Osteocyte (in vitro differentiated cells): ENCODE data around the gene ZNF496. TPM values are rescaled to one million over a fixed set of nuclear protein-coding genes. Genes with fewer than 3 reads are reported as not detected.
"Not testable (repeated sequence)": the region's sequence is repeated elsewhere in the genome, so short reads cannot be mapped to it uniquely, and the experiment has no call there.

ENCODE experiments used
- DNase-seq: peaks from one replicate; pipeline ENCODE4 v3.0.0; 2021; ENCODE audit warnings: mixed read lengths; ENCODE audit not compliant: unreplicated experiment; ENCODE audit errors: extremely low spot score
- H3K27ac Mint-ChIP-seq: one replicate; pipeline ENCODE4 v1.8.0; 2021; ENCODE audit warnings: mild to moderate bottlenecking, mixed read lengths; ENCODE audit not compliant: unreplicated experiment
- H3K27me3 Mint-ChIP-seq: one replicate; pipeline ENCODE4 v1.8.0; 2021; ENCODE audit warnings: mixed read lengths; ENCODE audit not compliant: unreplicated experiment
- H3K36me3 Mint-ChIP-seq: one replicate; pipeline ENCODE4 v1.8.0; 2021; ENCODE audit warnings: mixed read lengths; ENCODE audit not compliant: unreplicated experiment
- H3K4me1 Mint-ChIP-seq: one replicate; pipeline ENCODE4 v1.8.0; 2021; ENCODE audit warnings: mixed read lengths; ENCODE audit not compliant: unreplicated experiment
- H3K4me3 Mint-ChIP-seq: one replicate; pipeline ENCODE4 v1.8.0; 2021; ENCODE audit warnings: mild to moderate bottlenecking, moderate library complexity, mixed read lengths; ENCODE audit not compliant: unreplicated experiment
- H3K9me3 Mint-ChIP-seq: one replicate; pipeline ENCODE4 v1.8.0; 2021; ENCODE audit warnings: mixed read lengths; ENCODE audit not compliant: unreplicated experiment
- CTCF ChIP-seq: fragments of 200-600 bp; sonication (generic); IDR thresholded peaks from 2 replicates; pipeline ENCODE4 v1.5.0; 2021; ENCODE audit warnings: antibody characterized with exemption, mild to moderate bottlenecking, moderate library complexity
- total RNA-seq: library from RNA; stranded (reverse); gene quantifications from 2 replicates; pipeline ENCODE4 v1.2.1, GENCODE V29; 2021

ZNF496 gene
- total RNA-seq, 1 donor from 2014 or later: 39.8 TPM

- no peak for DNase-seq
- Mint-ChIP-seq H3K27ac (no peak overlapping the region), H3K27me3 (no peaks in the 10 kb centered on the region), H3K4me3 (no peak overlapping the region), H3K9me3 (no peaks in the 10 kb centered on the region), H3K4me1 (peaks cover 38% of the 10 kb centered on the region), H3K36me3 (peaks cover 2% of the 10 kb centered on the region)
- TF ChIP-seq CTCF: no peak
These were observed 25.5 kb upstream of the ZNF496 start for GRCh38 chr1:247357052-247357780.

GRCh38 chr1:247355160-247355559 lies 23.5 kb upstream of the ZNF496 start:
- H3K4me3 Mint-ChIP-seq, H3K27ac Mint-ChIP-seq: not testable (repeated sequence)
- H3K4me1 Mint-ChIP-seq: peaks cover 26% of the 10 kb centered on the region

GRCh38 chr1:247352175-247352574 lies 20.5 kb upstream of the ZNF496 start:
- Mint-ChIP-seq H3K27ac (no peak overlapping the region), H3K4me1 (peaks cover 19% of the 10 kb centered on the region), H3K36me3 (peaks cover 4% of the 10 kb centered on the region), H3K4me3 (no peak overlapping the region), H3K9me3 (no peaks in the 10 kb centered on the region), H3K27me3 (no peaks in the 10 kb centered on the region)
- no peak for DNase-seq
- TF ChIP-seq CTCF: no peak

More at GRCh38 chr1:247355160-247355559, 23.5 kb upstream of the ZNF496 start:
- H3K9me3 Mint-ChIP-seq, H3K27me3 Mint-ChIP-seq, H3K36me3 Mint-ChIP-seq, DNase-seq: not testable (repeated sequence)

GRCh38 chr1:247350587-247350986 lies 18.9 kb upstream of the ZNF496 start:
- no peaks in the 10 kb centered on the region for H3K27me3 Mint-ChIP-seq
- no peak overlapping the region for H3K27ac Mint-ChIP-seq
- peaks cover 6% of the 10 kb centered on the region for H3K4me1 Mint-ChIP-seq
- no peak for TF ChIP-seq CTCF
- H3K9me3 Mint-ChIP-seq: no peaks in the 10 kb centered on the region
- no peak overlapping the region for H3K4me3 Mint-ChIP-seq
- peaks cover 4% of the 10 kb centered on the region for H3K36me3 Mint-ChIP-seq
- no peak for DNase-seq

GRCh38 chr1:247347477-247348222 lies 16.0 kb upstream of the ZNF496 start:
- Mint-ChIP-seq H3K4me1 (peaks cover 15% of the 10 kb centered on the region), H3K27ac (no peak overlapping the region), H3K4me3 (no peak overlapping the region), H3K36me3 (peaks cover 4% of the 10 kb centered on the region), H3K27me3 (no peaks in the 10 kb centered on the region), H3K9me3 (no peaks in the 10 kb centered on the region)
- no peak for TF ChIP-seq CTCF
- no peak for DNase-seq
